HG03378 (cell line): Measurements from ENCODE around the gene EXOC6B.

Experiments used
- ATAC-seq: cut with Tn5 transposase; IDR thresholded peaks from one replicate; pipeline ENCODE4 v1.9.1; 2021; ENCODE audit warnings: mild to moderate bottlenecking, moderate library complexity; ENCODE audit not compliant: unreplicated experiment

The EXOC6B gene

GRCh38 chr2:72236445-72237067 lies 589.3 kb downstream of the EXOC6B start:
- no peak for ATAC-seq

- ATAC-seq, result no peak
These were observed 590.1 kb downstream of the EXOC6B start for GRCh38 chr2:72235497-72236415.

GRCh38 chr2:72233211-72233610 lies 592.6 kb downstream of the EXOC6B start:
- ATAC-seq, result no peak

GRCh38 chr2:72222829-72223564 lies 602.8 kb downstream of the EXOC6B start:
- no peak for ATAC-seq

- no peak for ATAC-seq
These were observed 605.7 kb downstream of the EXOC6B start for GRCh38 chr2:72220170-72220569.

GRCh38 chr2:72214429-72215143 lies 611.2 kb downstream of the EXOC6B start:
- ATAC-seq, result no peak

GRCh38 chr2:72212486-72212855 lies 613.4 kb downstream of the EXOC6B start:
- ATAC-seq, result no peak

GRCh38 chr2:72211777-72212485 lies 613.9 kb downstream of the EXOC6B start:
- ATAC-seq, result no peak

- no peak for ATAC-seq
These were observed 614.5 kb downstream of the EXOC6B start for GRCh38 chr2:72211350-72211749.

GRCh38 chr2:72210470-72210869 lies 615.4 kb downstream of the EXOC6B start:
- ATAC-seq, result no peak

GRCh38 chr2:72208225-72208624 lies 617.6 kb downstream of the EXOC6B start:
- ATAC-seq, result no peak

GRCh38 chr2:72207334-72207733 lies 618.5 kb downstream of the EXOC6B start:
- ATAC-seq, result no peak

- ATAC-seq, result no peak
These were observed 620.3 kb downstream of the EXOC6B start for GRCh38 chr2:72205504-72205881.

GRCh38 chr2:72204786-72205503 lies 620.9 kb downstream of the EXOC6B start:
- ATAC-seq, result no peak

- ATAC-seq, result no peak
These were observed 621.6 kb downstream of the EXOC6B start for GRCh38 chr2:72204156-72204785.

- no peak for ATAC-seq
These were observed 627.1 kb downstream of the EXOC6B start for GRCh38 chr2:72198532-72199241.

GRCh38 chr2:72193723-72194122 lies 632.1 kb downstream of the EXOC6B start:
- ATAC-seq, result no peak

- ATAC-seq, result no peak
These were observed 634.4 kb downstream of the EXOC6B start for GRCh38 chr2:72191441-72191840.

- ATAC-seq, result no peak
These were observed 640.6 kb downstream of the EXOC6B start for GRCh38 chr2:72185206-72185605.
